K562 (cell line): ENCODE data around the gene DRAXIN. TPM values are rescaled to one million over a fixed set of nuclear protein-coding genes. Genes with fewer than 3 reads are reported as not detected.

Experiments
- CREM ChIP-seq: IDR thresholded peaks from 2 replicates; pipeline ENCODE4 v1.6.1; 2014; ENCODE audit warnings: antibody characterized with exemption, low read depth
- ETV5 ChIP-seq: sonication (generic); formaldehyde crosslinking; IDR thresholded peaks from 2 replicates; pipeline ENCODE4 v1.4.0; 2020; ENCODE audit warnings: low read depth, mild to moderate bottlenecking, missing genetic modification reagents
- GATAD2A ChIP-seq: fragments of 450-650 bp; IDR thresholded peaks from 2 replicates; pipeline ENCODE4 v1.6.1; 2017
- GTF2E2 ChIP-seq: fragments of 200-800 bp; sonication (Bioruptor generic); IDR thresholded peaks from 2 replicates; pipeline ENCODE4 v1.6.1; 2016; ENCODE audit warnings: missing genetic modification characterization, missing compliant biosample characterization
- MBD1 ChIP-seq: fragments of 250-450 bp; sonication (Bioruptor Pico); IDR thresholded peaks from 2 replicates; pipeline ENCODE4 v1.8.0; 2022; ENCODE audit warnings: inconsistent platforms
- NEUROD1 ChIP-seq: fragments of 150-350 bp; IDR thresholded peaks from 2 replicates; pipeline ENCODE4 v1.6.1; 2014; ENCODE audit warnings: borderline replicate concordance, low read length, low read depth; ENCODE audit not compliant: partially characterized antibody
- RB1 ChIP-seq: fragments of 450-650 bp; IDR thresholded peaks from 2 replicates; pipeline ENCODE4 v1.6.1; 2017; ENCODE audit warnings: low read depth, mild to moderate bottlenecking
- SMAD3 ChIP-seq: fragments of 450-650 bp; formaldehyde crosslinking; conservative IDR thresholded peaks from 2 replicates; pipeline ENCODE4 v1.4.0; 2020; ENCODE audit warnings: mild to moderate bottlenecking
- SMARCA4 ChIP-seq: fragments of 450-650 bp; IDR thresholded peaks from 2 replicates; pipeline ENCODE4 v1.6.1; 2016
- SRSF3 ChIP-seq: fragments of 200-400 bp; formaldehyde crosslinking; IDR thresholded peaks from 2 replicates; pipeline ENCODE4 v1.6.1; 2016; ENCODE audit warnings: mild to moderate bottlenecking, low read length, moderate library complexity; ENCODE audit not compliant: insufficient read depth
- XRCC5 ChIP-seq: fragments of 200-400 bp; formaldehyde crosslinking; IDR thresholded peaks from 2 replicates; pipeline ENCODE4 v1.6.1; 2017; ENCODE audit warnings: low read depth, mild to moderate bottlenecking, low read length
- ZEB2 ChIP-seq: fragments of 450-650 bp; IDR thresholded peaks from 2 replicates; pipeline ENCODE4 v1.6.1; 2016
- ZFPM2 ChIP-seq: fragments of 250-450 bp; sonication (Bioruptor Pico); IDR thresholded peaks from 2 replicates; pipeline ENCODE4 v1.5.1; 2022; ENCODE audit warnings: mild to moderate bottlenecking
- ZNF134 ChIP-seq: fragments of 250-450 bp; sonication (Bioruptor Pico); conservative IDR thresholded peaks from 2 replicates; pipeline ENCODE4 v1.4.0; 2020
- ZNF699 ChIP-seq: fragments of 250-450 bp; sonication (Bioruptor Pico); IDR thresholded peaks from 2 replicates; pipeline ENCODE4 v1.8.0; 2021; ENCODE audit warnings: mild to moderate bottlenecking, moderate library complexity; ENCODE audit not compliant: insufficient replicate concordance
- polyA plus RNA-seq, 8 experiments: library from polyadenylated mRNA; depleted of rRNA in 4 of 8; stranded (reverse) in 5 of 8; unstranded in 3 of 8; fragments of >200 nt; fragmentation: Nextera tagmentation in 2 of 8; fragmentation: Illumina TruSeq in 1 of 8; extraction: Ambion mirVana in 2 of 8; extraction: Trizol in 1 of 8; gene quantifications; 2 replicates each; pipeline versions ENCODE4 v1.2.1 to v1.2.3, GENCODE V29; 2011 to 2014; ENCODE audit warnings: inconsistent platforms in 1 of 8, missing spikeins in 1 of 8
- total RNA-seq, 7 experiments: library from RNA; depleted of rRNA in 6 of 7; stranded (reverse); fragments of >200 nt in 6 of 7; fragmentation: Illumina TruSeq in 2 of 7; extraction: Trizol in 2 of 7; gene quantifications; 2 replicates each; pipeline versions ENCODE4 v1.2.1 to v1.2.3, GENCODE V29; 2011 to 2021; ENCODE audit warnings: low replicate concordance in 1 of 7
- TF ChIP-seq, protein P1 (sequence below), 2 experiments: fragments of 450-650 bp in 1 of 2; sonication (generic) in 1 of 2; formaldehyde crosslinking in 1 of 2; IDR thresholded peaks in 1 of 2; conservative IDR thresholded peaks in 1 of 2; 2 replicates each; pipeline versions ENCODE4 v1.6.1 to v1.8.1; 2016 to 2023; ENCODE audit warnings: mild to moderate bottlenecking in 2 of 2, moderate library complexity in 2 of 2, inconsistent platforms in 1 of 2, missing genetic modification reagents in 1 of 2
- TF ChIP-seq, protein P2 (sequence below), 2 experiments: IDR thresholded peaks; 2 replicates each; pipeline ENCODE4 v1.6.1; 2012; ENCODE audit warnings: improper control_type of control experiment in 2 of 2, low read depth in 2 of 2, low read length in 2 of 2, borderline replicate concordance in 1 of 2
- TF ChIP-seq, protein P3 (sequence below), 2 experiments: fragments of 200-800 bp in 1 of 2; sonication (Bioruptor generic) in 1 of 2; sonication (generic) in 1 of 2; formaldehyde crosslinking in 1 of 2; IDR thresholded peaks in 1 of 2; conservative IDR thresholded peaks in 1 of 2; 2 replicates each; pipeline versions ENCODE4 v1.5.0 to v1.6.1; 2016 to 2020; ENCODE audit warnings: missing compliant biosample characterization in 1 of 2, missing genetic modification characterization in 1 of 2, missing genetic modification reagents in 1 of 2

The DRAXIN gene
- total and polyA plus RNA-seq, 9 of the 15 experiments (the other 6 are each of a cell fraction or from before 2014, with no cell fraction given), result 0.01 to 0.04 (median 0.01) TPM; not detected in 6

DNA sequence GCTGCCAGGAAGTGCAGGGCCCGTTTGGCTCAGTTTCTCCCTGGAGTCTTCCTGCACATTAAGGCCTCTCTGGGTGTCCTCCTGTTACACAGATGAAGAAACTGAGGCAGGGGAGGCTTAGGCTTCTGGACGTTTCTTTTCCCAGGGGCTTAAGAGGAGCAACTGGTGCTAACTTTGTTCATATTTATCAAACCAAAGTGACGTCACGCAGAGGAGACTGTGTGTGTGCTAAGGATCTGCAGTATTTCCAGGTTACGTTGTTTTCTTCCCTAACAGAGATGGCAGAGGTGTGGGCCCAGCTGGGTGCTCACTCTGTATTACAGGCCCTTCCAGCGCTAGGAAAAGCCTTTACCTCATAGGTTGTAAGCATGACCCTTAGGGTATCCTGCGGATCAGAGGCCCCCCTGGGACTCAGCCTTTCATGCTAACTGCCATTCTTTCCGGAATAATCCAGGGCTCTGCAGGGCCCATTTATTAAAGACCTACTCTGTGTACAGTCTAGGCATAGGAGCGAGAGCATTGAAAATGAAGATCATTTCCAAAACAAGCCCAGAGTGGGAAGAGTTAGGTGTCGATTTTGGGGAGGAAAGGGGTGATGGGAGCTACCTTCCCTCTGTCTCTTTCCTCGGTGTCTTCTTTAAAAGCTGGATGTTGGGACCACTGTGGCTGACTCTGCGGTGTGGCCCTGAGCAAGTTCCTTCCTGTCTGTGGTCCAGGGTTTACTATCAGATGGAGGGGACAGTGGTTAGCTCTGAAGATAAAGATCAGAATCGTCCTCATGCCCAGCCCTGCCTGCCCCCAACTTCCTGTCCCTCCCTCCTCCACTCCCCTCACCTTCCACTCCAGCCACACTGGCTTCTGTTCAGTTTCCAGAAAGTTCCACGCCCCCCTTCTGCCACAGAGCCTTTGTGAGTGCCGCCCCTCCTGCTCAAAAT, 49.0 kb downstream of the DRAXIN start (continued):
- TF ChIP-seq, protein P1, sequence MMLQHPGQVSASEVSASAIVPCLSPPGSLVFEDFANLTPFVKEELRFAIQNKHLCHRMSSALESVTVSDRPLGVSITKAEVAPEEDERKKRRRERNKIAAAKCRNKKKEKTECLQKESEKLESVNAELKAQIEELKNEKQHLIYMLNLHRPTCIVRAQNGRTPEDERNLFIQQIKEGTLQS (IDR thresholded peaks at IDR 0.05), result peak; percentile 84
- TF ChIP-seq, protein P1 (CRISPR knock-in tag; conservative IDR thresholded peaks at IDR 0.05), result no peak
- TF ChIP-seq ZFPM2 (CRISPR knock-in tag) (no peak), ZEB2 (peak; percentile 78), SRSF3 (no peak), XRCC5 (no peak), CREM (peak; percentile 45; the same call in 1 of the 2 replicates), ZNF134 (no peak), NEUROD1 (peak; percentile 60), SMARCA4 (peak; percentile 71), ZNF699 (CRISPR knock-in tag) (no peak), GATAD2A (peak; percentile 83), SMAD3 (0 out of 2 replicates have a peak, but pooled peaks have one; percentile 17), RB1 (no peak), MBD1 (CRISPR knock-in tag) (no peak), GTF2E2 (tag) (peak; percentile 48; the same call in 1 of the 2 replicates), ETV5 (CRISPR knock-in tag) (peak; percentile 88)
- TF ChIP-seq, protein P2, sequence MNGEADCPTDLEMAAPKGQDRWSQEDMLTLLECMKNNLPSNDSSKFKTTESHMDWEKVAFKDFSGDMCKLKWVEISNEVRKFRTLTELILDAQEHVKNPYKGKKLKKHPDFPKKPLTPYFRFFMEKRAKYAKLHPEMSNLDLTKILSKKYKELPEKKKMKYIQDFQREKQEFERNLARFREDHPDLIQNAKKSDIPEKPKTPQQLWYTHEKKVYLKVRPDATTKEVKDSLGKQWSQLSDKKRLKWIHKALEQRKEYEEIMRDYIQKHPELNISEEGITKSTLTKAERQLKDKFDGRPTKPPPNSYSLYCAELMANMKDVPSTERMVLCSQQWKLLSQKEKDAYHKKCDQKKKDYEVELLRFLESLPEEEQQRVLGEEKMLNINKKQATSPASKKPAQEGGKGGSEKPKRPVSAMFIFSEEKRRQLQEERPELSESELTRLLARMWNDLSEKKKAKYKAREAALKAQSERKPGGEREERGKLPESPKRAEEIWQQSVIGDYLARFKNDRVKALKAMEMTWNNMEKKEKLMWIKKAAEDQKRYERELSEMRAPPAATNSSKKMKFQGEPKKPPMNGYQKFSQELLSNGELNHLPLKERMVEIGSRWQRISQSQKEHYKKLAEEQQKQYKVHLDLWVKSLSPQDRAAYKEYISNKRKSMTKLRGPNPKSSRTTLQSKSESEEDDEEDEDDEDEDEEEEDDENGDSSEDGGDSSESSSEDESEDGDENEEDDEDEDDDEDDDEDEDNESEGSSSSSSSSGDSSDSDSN (IDR thresholded peaks at IDR 0.05; ENCODE audit: borderline replicate concordance in 1 of 2, low read depth in 2 of 2, low read length in 2 of 2), result no peak
- TF ChIP-seq, protein P3, sequence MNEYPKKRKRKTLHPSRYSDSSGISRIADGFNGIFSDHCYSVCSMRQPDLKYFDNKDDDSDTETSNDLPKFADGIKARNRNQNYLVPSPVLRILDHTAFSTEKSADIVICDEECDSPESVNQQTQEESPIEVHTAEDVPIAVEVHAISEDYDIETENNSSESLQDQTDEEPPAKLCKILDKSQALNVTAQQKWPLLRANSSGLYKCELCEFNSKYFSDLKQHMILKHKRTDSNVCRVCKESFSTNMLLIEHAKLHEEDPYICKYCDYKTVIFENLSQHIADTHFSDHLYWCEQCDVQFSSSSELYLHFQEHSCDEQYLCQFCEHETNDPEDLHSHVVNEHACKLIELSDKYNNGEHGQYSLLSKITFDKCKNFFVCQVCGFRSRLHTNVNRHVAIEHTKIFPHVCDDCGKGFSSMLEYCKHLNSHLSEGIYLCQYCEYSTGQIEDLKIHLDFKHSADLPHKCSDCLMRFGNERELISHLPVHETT (CRISPR knock-in tag; conservative IDR thresholded peaks at IDR 0.05 in 1 of 2, IDR thresholded peaks at IDR 0.05 in 1 of 2), result peak in 1 of 2 experiments; percentile 55; a peak in 1 of 4 replicates
